ENCODE results near the gene HHAT. TPM values are rescaled to one million over a fixed set of nuclear protein-coding genes. Genes with fewer than 3 reads are reported as not detected.

The HHAT gene
- polyA plus RNA-seq, 1 donor from 2014 or later: 5.3 TPM

DNA sequence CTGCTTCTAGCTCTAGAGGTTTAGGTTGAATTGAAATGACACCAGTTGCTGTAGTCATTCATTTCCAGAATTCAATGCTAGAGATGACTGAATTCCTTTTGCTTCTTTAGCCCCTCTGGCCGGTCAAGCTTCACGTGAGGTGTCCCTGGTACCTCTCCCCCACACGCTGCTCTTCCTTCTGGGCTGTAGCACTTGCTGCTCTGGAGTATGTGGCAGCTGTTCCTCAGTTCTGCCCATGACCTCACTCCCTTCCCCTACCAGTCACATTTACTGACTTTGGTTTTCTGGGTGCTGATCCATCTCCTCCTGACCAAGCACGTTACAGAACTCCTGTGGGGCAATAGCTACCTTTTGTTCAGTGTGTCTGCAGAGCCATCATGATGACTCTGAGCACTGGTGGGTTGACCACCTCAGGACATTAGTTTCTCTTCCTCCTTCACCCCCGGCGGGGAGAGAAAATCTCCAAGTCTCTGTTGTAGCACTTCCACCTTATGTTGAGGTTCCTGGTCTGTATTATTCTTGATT is 128.1 kb downstream of the HHAT start:
- TF ChIP-seq SMC3 (conservative IDR thresholded peaks at IDR 0.05; ENCODE audit: poor library complexity): no peak
- no peak for TF ChIP-seq EP300 (conservative IDR thresholded peaks at IDR 0.05; ENCODE audit: poor library complexity, severe bottlenecking)
- no peak for TF ChIP-seq EZH2 (IDR thresholded peaks at IDR 0.05; ENCODE audit: borderline replicate concordance, insufficient read depth, low read length, poor library complexity, severe bottlenecking)
- TF ChIP-seq MXI1 (conservative IDR thresholded peaks at IDR 0.05; ENCODE audit: poor library complexity, severe bottlenecking): no peak
- no peak for TF ChIP-seq POLR2AphosphoS5 (IDR thresholded peaks at IDR 0.05)
- no peak for TF ChIP-seq RAD21 (conservative IDR thresholded peaks at IDR 0.05)
- no peak for TF ChIP-seq CTCF (IDR thresholded peaks at IDR 0.05; ENCODE audit: poor library complexity, severe bottlenecking)
- TF ChIP-seq, protein P1, sequence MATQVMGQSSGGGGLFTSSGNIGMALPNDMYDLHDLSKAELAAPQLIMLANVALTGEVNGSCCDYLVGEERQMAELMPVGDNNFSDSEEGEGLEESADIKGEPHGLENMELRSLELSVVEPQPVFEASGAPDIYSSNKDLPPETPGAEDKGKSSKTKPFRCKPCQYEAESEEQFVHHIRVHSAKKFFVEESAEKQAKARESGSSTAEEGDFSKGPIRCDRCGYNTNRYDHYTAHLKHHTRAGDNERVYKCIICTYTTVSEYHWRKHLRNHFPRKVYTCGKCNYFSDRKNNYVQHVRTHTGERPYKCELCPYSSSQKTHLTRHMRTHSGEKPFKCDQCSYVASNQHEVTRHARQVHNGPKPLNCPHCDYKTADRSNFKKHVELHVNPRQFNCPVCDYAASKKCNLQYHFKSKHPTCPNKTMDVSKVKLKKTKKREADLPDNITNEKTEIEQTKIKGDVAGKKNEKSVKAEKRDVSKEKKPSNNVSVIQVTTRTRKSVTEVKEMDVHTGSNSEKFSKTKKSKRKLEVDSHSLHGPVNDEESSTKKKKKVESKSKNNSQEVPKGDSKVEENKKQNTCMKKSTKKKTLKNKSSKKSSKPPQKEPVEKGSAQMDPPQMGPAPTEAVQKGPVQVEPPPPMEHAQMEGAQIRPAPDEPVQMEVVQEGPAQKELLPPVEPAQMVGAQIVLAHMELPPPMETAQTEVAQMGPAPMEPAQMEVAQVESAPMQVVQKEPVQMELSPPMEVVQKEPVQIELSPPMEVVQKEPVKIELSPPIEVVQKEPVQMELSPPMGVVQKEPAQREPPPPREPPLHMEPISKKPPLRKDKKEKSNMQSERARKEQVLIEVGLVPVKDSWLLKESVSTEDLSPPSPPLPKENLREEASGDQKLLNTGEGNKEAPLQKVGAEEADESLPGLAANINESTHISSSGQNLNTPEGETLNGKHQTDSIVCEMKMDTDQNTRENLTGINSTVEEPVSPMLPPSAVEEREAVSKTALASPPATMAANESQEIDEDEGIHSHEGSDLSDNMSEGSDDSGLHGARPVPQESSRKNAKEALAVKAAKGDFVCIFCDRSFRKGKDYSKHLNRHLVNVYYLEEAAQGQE (IDR thresholded peaks at IDR 0.05; ENCODE audit: borderline replicate concordance): no peak
- TF ChIP-seq TAF1 (IDR thresholded peaks at IDR 0.05; ENCODE audit: low read depth): no peak
- Histone ChIP-seq H3F3A (ENCODE audit: insufficient read depth, low read length, poor library complexity, severe bottlenecking) (no peaks in the 10 kb centered on the region), H4K20me1 (ENCODE audit: insufficient read depth) (no peaks in the 10 kb centered on the region), H3K27me3 (ENCODE audit: insufficient read depth, low read depth, low read length) (no peaks in the 10 kb centered on the region), H2AFZ (ENCODE audit: low read depth, low read length) (no peak overlapping the region), H3K4me2 (ENCODE audit: low read length) (no peak overlapping the region), H3K9me3 (ENCODE audit: low read length) (no peaks in the 10 kb centered on the region), H3K4me3 (ENCODE audit: low read length) (no peak overlapping the region), H3K9me2 (ENCODE audit: insufficient read depth, low read length) (no peaks in the 10 kb centered on the region), H3K9ac (ENCODE audit: low read length) (no peak overlapping the region), H3K79me2 (replicated peaks; ENCODE audit: insufficient read depth, low read length) (no peaks in the 10 kb centered on the region), H3K36me3 (ENCODE audit: insufficient read depth, low read length) (no peaks in the 10 kb centered on the region), H3K27ac (ENCODE audit: low read length) (no peak overlapping the region)

DNA sequence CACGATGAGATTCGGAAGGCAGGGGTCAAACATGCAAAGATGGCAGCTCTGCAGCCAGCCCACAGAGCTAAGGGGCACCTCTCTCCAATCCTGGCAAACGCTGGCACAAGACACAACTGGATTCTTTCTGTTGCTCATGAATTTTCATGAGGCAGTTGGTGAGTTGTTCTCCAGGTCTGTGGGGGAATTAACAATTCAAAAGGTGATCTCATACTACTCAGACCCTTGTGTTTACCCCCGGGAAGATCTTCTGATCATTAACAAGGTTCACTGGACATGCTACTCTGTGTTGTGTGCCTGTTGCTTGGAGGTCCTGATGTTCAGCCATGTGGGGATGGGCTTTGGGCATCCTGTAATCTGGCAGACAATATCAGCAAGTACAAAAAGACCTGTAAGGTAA is 128.9 kb downstream of the HHAT start:
- TF ChIP-seq RAD21 (conservative IDR thresholded peaks at IDR 0.05) (no peak), POLR2AphosphoS5 (IDR thresholded peaks at IDR 0.05) (no peak), EZH2 (IDR thresholded peaks at IDR 0.05; ENCODE audit: borderline replicate concordance, insufficient read depth, low read length, poor library complexity, severe bottlenecking) (no peak), SMC3 (conservative IDR thresholded peaks at IDR 0.05; ENCODE audit: poor library complexity) (no peak), MXI1 (conservative IDR thresholded peaks at IDR 0.05; ENCODE audit: poor library complexity, severe bottlenecking) (no peak)
- Histone ChIP-seq H4K20me1 (ENCODE audit: insufficient read depth) (no peaks in the 10 kb centered on the region), H3F3A (ENCODE audit: insufficient read depth, low read length, poor library complexity, severe bottlenecking) (no peaks in the 10 kb centered on the region), H3K79me2 (replicated peaks; ENCODE audit: insufficient read depth, low read length) (no peaks in the 10 kb centered on the region), H3K4me3 (ENCODE audit: low read length) (no peak overlapping the region), H3K9me2 (ENCODE audit: insufficient read depth, low read length) (no peaks in the 10 kb centered on the region), H3K36me3 (ENCODE audit: insufficient read depth, low read length) (no peaks in the 10 kb centered on the region), H3K9me3 (ENCODE audit: low read length) (no peaks in the 10 kb centered on the region), H3K9ac (ENCODE audit: low read length) (no peak overlapping the region), H2AFZ (ENCODE audit: low read depth, low read length) (no peak overlapping the region), H3K4me2 (ENCODE audit: low read length) (no peak overlapping the region), H3K27ac (ENCODE audit: low read length) (no peak overlapping the region), H3K27me3 (ENCODE audit: insufficient read depth, low read depth, low read length) (no peaks in the 10 kb centered on the region)
